HEK293 (cell line): ENCODE results near the gene PHKB.

Source experiments
- CTCF ChIA-PET: fragments of 350-600 bp; formaldehyde crosslinking; extraction: SDS; loops from one replicate; lab custom pipeline; 2021; ENCODE audit warnings: antibody characterized with exemption; lab: Yijun Ruan, JAX
- POLR2A ChIA-PET: fragments of 300-600 bp; formaldehyde crosslinking; extraction: SDS; loops from one replicate; lab custom pipeline; 2020; ENCODE audit warnings: antibody characterized with exemption, inconsistent platforms; lab: Yijun Ruan, JAX
- H3K27ac ChIP-seq: fragments of 200-500 bp; sonication (Bioruptor generic); 2 replicates; pipeline ENCODE4 v1.5.1; 2014; ENCODE audit warnings: low read depth, low read length, control low read depth, inconsistent platforms; ENCODE audit errors: extremely low read depth
- H3K36me3 ChIP-seq, 2 experiments: fragments of 200-500 bp in 1 of 2; sonication (Bioruptor generic) in 1 of 2; 1 replicate in 1 of 2; 2 replicates in 1 of 2; pipeline ENCODE4 v1.5.1; 2014 to 2017; ENCODE audit warnings: inconsistent platforms in 2 of 2, low read length in 2 of 2; ENCODE audit not compliant: control insufficient read depth in 2 of 2, insufficient read depth in 1 of 2
- H3K4me1 ChIP-seq: fragments of 200-500 bp; sonication (Bioruptor generic); 2 replicates; pipeline ENCODE4 v1.5.1; 2014; ENCODE audit warnings: mild to moderate bottlenecking, low read length, inconsistent platforms; ENCODE audit not compliant: control insufficient read depth, insufficient read depth
- H3K4me3 ChIP-seq: 2 replicates; pipeline ENCODE4 v1.5.1; 2011; ENCODE audit warnings: low read depth, mild to moderate bottlenecking, control low read depth, low read length, moderate library complexity
- H3K9me3 ChIP-seq: fragments of 200-500 bp; sonication (Bioruptor generic); 2 replicates; pipeline ENCODE4 v1.5.1; 2014; ENCODE audit warnings: low read depth, low read length, inconsistent platforms; ENCODE audit not compliant: control insufficient read depth, insufficient read depth
- GLIS2 ChIP-seq: fragments of 450-650 bp; formaldehyde crosslinking; IDR thresholded peaks from 2 replicates; pipeline ENCODE4 v1.5.1; 2016; ENCODE audit warnings: missing biosample characterization, missing genetic modification characterization
- IKZF3 ChIP-seq: fragments of 450-650 bp; IDR thresholded peaks from 2 replicates; pipeline ENCODE4 v1.5.0; 2018; ENCODE audit warnings: missing biosample characterization, mild to moderate bottlenecking, missing genetic modification characterization, moderate library complexity
- SP7 ChIP-seq: fragments of 450-650 bp; formaldehyde crosslinking; IDR thresholded peaks from 2 replicates; pipeline ENCODE4 v1.5.1; 2016; ENCODE audit warnings: missing biosample characterization, missing genetic modification characterization
- ZFP69B ChIP-seq: fragments of 450-650 bp; formaldehyde crosslinking; IDR thresholded peaks from 2 replicates; pipeline ENCODE4 v1.5.1; 2016; ENCODE audit warnings: missing biosample characterization, missing genetic modification characterization
- ZNF121 ChIP-seq: fragments of 450-650 bp; formaldehyde crosslinking; IDR thresholded peaks from 2 replicates; pipeline ENCODE4 v1.5.1; 2016; ENCODE audit warnings: missing biosample characterization, missing genetic modification characterization
- ZNF16 ChIP-seq: fragments of 450-650 bp; formaldehyde crosslinking; IDR thresholded peaks from 2 replicates; pipeline ENCODE4 v1.5.1; 2016; ENCODE audit warnings: low read depth, missing biosample characterization, missing genetic modification characterization
- ZNF248 ChIP-seq: fragments of 450-650 bp; formaldehyde crosslinking; IDR thresholded peaks from 2 replicates; pipeline ENCODE4 v1.5.1; 2017; ENCODE audit warnings: missing biosample characterization, missing genetic modification characterization
- ZNF366 ChIP-seq: fragments of 450-650 bp; formaldehyde crosslinking; conservative IDR thresholded peaks from 2 replicates; pipeline ENCODE4 v1.5.1; 2016; ENCODE audit warnings: missing biosample characterization, missing genetic modification characterization
- ZNF391 ChIP-seq: fragments of 450-650 bp; formaldehyde crosslinking; IDR thresholded peaks from 2 replicates; pipeline ENCODE4 v1.5.1; 2016; ENCODE audit warnings: low read depth, missing biosample characterization, missing genetic modification characterization, borderline replicate concordance
- ZNF510 ChIP-seq: fragments of 450-650 bp; formaldehyde crosslinking; IDR thresholded peaks from 2 replicates; pipeline ENCODE4 v1.5.1; 2018; ENCODE audit warnings: mild to moderate bottlenecking, missing genetic modification characterization, missing biosample characterization; ENCODE audit not compliant: insufficient replicate concordance
- ZNF521 ChIP-seq: fragments of 450-650 bp; formaldehyde crosslinking; IDR thresholded peaks from 2 replicates; pipeline ENCODE4 v1.5.1; 2017; ENCODE audit warnings: missing biosample characterization, mild to moderate bottlenecking, missing genetic modification characterization
- ZNF660 ChIP-seq: fragments of 450-650 bp; IDR thresholded peaks from 2 replicates; pipeline ENCODE4 v1.5.1; 2018; ENCODE audit warnings: missing biosample characterization, mild to moderate bottlenecking, missing genetic modification characterization
- ZNF670 ChIP-seq: fragments of 450-650 bp; formaldehyde crosslinking; IDR thresholded peaks from 2 replicates; pipeline ENCODE4 v1.5.1; 2016; ENCODE audit warnings: missing biosample characterization, missing genetic modification characterization, low read depth
- ZXDB ChIP-seq: fragments of 450-650 bp; formaldehyde crosslinking; IDR thresholded peaks from 2 replicates; pipeline ENCODE4 v1.5.1; 2016; ENCODE audit warnings: missing biosample characterization, missing genetic modification characterization
- TF ChIP-seq, protein P1 (sequence below): fragments of 450-650 bp; formaldehyde crosslinking; IDR thresholded peaks from 2 replicates; pipeline ENCODE4; 2016; ENCODE audit warnings: missing biosample characterization, missing genetic modification characterization
- TF ChIP-seq, protein P2 (sequence below): fragments of 450-650 bp; formaldehyde crosslinking; conservative IDR thresholded peaks from 2 replicates; pipeline ENCODE4 v1.5.1; 2016; ENCODE audit warnings: low read depth, missing biosample characterization, missing genetic modification characterization
- TF ChIP-seq, protein P3 (sequence below): fragments of 450-650 bp; IDR thresholded peaks from 2 replicates; pipeline ENCODE4 v1.5.1; 2018; ENCODE audit warnings: missing biosample characterization, missing genetic modification characterization
- TF ChIP-seq, protein P4 (sequence below): fragments of 450-650 bp; formaldehyde crosslinking; IDR thresholded peaks from 2 replicates; pipeline ENCODE4 v1.5.1; 2016; ENCODE audit warnings: missing biosample characterization, missing genetic modification characterization
- TF ChIP-seq, protein P5 (sequence below): fragments of 450-650 bp; formaldehyde crosslinking; IDR thresholded peaks from 2 replicates; pipeline ENCODE4 v1.5.1; 2017; ENCODE audit warnings: missing biosample characterization, missing genetic modification characterization

The PHKB gene

DNA sequence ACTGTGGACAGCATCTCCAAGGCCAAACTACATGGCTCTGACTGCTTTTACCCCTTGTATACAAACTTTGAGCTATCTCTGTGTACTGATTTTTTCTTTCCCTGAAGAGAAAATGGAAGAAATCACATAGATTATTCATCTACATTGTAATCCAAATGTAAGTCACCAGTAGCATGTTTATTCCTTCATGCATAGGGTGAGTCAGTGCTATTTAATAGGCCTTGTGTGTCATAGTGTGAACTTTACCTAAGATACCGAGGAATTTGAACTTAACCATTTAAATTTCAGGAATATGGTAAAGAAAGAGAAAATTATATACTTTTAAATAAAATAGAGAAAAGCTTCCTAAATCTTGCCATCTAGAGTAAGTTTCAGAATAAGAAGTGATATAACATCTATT, 16.5 kb downstream of the PHKB start:
- CTCF ChIA-PET, result no interaction called here
- Histone ChIP-seq H3K36me3 (no peaks in the 10 kb centered on the region; a peak in 1 of 3 replicates), H3K9me3 (no peaks in the 10 kb centered on the region), H3K4me3 (no peak overlapping the region), H3K27ac (no peak overlapping the region), H3K4me1 (no peaks in the 10 kb centered on the region)
- POLR2A ChIA-PET, result no interaction called here
- no peak for TF ChIP-seq ZFP69B (tag by site-specific recombination)
- TF ChIP-seq ZNF660 (tag by site-specific recombination), result no peak
- no peak for TF ChIP-seq ZNF670 (tag by site-specific recombination)
- TF ChIP-seq, protein P1, sequence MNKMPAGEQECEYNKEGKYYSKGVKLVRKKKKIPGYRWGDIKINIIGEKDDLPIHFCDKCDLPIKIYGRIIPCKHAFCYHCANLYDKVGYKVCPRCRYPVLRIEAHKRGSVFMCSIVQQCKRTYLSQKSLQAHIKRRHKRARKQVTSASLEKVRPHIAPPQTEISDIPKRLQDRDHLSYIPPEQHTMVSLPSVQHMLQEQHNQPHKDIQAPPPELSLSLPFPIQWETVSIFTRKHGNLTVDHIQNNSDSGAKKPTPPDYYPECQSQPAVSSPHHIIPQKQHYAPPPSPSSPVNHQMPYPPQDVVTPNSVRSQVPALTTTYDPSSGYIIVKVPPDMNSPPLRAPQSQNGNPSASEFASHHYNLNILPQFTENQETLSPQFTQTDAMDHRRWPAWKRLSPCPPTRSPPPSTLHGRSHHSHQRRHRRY (tag by site-specific recombination), result no peak
- no peak for TF ChIP-seq ZNF510 (tag by site-specific recombination)
- TF ChIP-seq, protein P2, sequence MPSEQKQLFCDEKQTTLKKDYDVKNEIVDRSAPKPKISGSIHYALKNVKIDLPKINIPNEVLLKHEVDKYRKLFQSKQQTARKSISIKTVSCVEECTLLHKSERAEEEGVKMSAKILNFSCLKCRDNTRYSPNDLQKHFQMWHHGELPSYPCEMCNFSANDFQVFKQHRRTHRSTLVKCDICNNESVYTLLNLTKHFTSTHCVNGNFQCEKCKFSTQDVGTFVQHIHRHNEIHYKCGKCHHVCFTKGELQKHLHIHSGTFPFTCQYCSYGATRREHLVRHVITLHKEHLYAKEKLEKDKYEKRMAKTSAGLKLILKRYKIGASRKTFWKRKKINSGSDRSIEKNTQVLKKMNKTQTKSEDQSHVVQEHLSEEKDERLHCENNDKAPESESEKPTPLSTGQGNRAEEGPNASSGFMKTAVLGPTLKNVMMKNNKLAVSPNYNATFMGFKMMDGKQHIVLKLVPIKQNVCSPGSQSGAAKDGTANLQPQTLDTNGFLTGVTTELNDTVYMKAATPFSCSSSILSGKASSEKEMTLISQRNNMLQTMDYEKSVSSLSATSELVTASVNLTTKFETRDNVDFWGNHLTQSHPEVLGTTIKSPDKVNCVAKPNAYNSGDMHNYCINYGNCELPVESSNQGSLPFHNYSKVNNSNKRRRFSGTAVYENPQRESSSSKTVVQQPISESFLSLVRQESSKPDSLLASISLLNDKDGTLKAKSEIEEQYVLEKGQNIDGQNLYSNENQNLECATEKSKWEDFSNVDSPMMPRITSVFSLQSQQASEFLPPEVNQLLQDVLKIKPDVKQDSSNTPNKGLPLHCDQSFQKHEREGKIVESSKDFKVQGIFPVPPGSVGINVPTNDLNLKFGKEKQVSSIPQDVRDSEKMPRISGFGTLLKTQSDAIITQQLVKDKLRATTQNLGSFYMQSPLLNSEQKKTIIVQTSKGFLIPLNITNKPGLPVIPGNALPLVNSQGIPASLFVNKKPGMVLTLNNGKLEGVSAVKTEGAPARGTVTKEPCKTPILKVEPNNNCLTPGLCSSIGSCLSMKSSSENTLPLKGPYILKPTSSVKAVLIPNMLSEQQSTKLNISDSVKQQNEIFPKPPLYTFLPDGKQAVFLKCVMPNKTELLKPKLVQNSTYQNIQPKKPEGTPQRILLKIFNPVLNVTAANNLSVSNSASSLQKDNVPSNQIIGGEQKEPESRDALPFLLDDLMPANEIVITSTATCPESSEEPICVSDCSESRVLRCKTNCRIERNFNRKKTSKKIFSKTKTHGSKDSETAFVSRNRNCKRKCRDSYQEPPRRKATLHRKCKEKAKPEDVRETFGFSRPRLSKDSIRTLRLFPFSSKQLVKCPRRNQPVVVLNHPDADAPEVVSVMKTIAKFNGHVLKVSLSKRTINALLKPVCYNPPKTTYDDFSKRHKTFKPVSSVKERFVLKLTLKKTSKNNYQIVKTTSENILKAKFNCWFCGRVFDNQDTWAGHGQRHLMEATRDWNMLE (tag by site-specific recombination), result no peak
- TF ChIP-seq, protein P3, sequence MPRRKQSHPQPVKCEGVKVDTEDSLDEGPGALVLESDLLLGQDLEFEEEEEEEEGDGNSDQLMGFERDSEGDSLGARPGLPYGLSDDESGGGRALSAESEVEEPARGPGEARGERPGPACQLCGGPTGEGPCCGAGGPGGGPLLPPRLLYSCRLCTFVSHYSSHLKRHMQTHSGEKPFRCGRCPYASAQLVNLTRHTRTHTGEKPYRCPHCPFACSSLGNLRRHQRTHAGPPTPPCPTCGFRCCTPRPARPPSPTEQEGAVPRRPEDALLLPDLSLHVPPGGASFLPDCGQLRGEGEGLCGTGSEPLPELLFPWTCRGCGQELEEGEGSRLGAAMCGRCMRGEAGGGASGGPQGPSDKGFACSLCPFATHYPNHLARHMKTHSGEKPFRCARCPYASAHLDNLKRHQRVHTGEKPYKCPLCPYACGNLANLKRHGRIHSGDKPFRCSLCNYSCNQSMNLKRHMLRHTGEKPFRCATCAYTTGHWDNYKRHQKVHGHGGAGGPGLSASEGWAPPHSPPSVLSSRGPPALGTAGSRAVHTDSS (tag by site-specific recombination), result no peak

DNA sequence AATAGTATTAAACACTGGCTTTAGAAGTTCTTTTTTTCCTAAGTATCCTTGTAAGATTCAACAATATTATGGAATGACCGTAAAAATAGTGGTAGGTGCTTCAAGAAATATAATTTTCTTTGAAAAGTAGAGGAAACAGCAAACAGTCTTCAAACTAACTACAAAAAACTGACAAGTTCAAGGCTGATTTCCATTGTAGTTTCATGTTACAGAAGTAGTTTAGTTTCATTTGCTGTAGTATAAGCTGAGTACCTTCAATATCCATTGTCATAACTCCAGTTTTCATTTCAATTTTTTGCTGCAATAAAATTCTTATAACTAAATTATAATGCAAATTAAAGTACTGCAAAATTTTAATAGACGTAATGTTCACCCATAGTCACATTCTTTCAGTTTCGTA, 19.3 kb downstream of the PHKB start:
- ChIA-PET POLR2A (no interaction called here), CTCF (interaction anchor here (0.6 kb wide), 1 partner anchor 337 kb away, joined by 3 read pairs; the partner anchor contains the start of gene NETO2)
- no peaks in the 10 kb centered on the region; a peak in 1 of 3 replicates for H3K36me3 ChIP-seq
- TF ChIP-seq ZNF521 (tag by site-specific recombination), result no peak
- no peak for TF ChIP-seq ZNF248 (tag by site-specific recombination)
- no peak for TF ChIP-seq GLIS2 (tag by site-specific recombination)
- no peak for TF ChIP-seq IKZF3
- no peak for TF ChIP-seq ZNF366 (tag by site-specific recombination)
- no peaks in the 10 kb centered on the region for H3K9me3 ChIP-seq
- H3K4me1 ChIP-seq, result no peaks in the 10 kb centered on the region
- no peak overlapping the region for H3K4me3 ChIP-seq
- H3K27ac ChIP-seq, result no peak overlapping the region

DNA sequence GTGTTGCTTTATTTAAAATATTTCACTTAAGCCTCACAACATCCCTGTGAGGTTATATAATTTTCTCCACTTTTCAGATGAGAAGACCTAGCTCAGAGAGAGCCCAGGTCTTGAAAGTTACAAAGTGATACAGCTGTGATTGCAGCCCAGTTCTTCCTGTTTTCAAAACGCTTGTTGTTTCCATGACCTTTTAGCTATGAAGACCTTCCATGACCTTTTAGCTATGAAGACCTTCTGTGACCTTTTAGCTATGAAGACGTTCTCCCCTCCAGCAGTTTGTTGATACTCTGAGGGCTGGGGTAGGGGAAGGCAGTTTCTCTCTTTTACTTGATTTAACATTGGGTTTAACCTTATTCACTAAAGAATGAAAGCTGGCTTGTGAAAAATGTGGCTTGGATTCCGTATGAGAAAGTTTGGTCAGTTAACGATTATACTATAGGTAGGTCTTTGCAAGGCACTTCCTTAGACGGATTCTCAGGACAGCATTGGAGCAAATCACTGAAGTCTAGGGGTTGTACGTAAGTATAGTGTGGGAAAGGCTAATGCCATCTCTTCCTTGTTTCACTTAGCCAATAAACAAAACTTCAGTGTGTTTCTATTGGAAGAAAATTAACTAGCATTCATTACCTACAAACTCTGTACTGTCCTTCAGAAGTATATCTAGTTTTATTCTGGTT, 20.7 kb downstream of the PHKB start:
- POLR2A ChIA-PET, result interaction anchor here (0.6 kb wide), 1 partner anchor 528 kb away, joined by 3 read pairs; no protein-coding TSS in a partner anchor
- Histone ChIP-seq H3K36me3 (no peaks in the 10 kb centered on the region; a peak in 1 of 3 replicates), H3K27ac (no peak overlapping the region), H3K9me3 (no peaks in the 10 kb centered on the region), H3K4me3 (no peak overlapping the region), H3K4me1 (no peaks in the 10 kb centered on the region)
- CTCF ChIA-PET, result no interaction called here
- TF ChIP-seq ZNF121 (no peak), ZNF16 (tag by site-specific recombination) (no peak), ZXDB (tag by site-specific recombination) (no peak), SP7 (tag by site-specific recombination) (no peak), ZNF366 (tag by site-specific recombination) (no peak), GLIS2 (tag by site-specific recombination) (no peak), ZNF391 (tag by site-specific recombination) (no peak)
- TF ChIP-seq, protein P4, sequence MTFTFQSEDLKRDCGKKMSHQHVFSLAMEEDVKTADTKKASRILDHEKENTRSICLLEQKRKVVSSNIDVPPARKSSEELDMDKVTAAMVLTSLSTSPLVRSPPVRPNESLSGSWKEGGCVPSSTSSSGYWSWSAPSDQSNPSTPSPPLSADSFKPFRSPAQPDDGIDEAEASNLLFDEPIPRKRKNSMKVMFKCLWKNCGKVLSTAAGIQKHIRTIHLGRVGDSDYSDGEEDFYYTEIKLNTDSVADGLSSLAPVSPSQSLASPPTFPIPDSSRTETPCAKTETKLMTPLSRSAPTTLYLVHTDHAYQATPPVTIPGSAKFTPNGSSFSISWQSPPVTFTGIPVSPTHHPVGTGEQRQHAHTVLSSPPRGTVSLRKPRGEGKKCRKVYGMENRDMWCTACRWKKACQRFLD (tag by site-specific recombination), result no peak
- TF ChIP-seq, protein P1 (tag by site-specific recombination), result no peak
- TF ChIP-seq, protein P5, sequence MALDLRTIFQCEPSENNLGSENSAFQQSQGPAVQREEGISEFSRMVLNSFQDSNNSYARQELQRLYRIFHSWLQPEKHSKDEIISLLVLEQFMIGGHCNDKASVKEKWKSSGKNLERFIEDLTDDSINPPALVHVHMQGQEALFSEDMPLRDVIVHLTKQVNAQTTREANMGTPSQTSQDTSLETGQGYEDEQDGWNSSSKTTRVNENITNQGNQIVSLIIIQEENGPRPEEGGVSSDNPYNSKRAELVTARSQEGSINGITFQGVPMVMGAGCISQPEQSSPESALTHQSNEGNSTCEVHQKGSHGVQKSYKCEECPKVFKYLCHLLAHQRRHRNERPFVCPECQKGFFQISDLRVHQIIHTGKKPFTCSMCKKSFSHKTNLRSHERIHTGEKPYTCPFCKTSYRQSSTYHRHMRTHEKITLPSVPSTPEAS (tag by site-specific recombination), result no peak
